Central memory CD4-positive, alpha-beta T cell (primary cell): ENCODE results near the gene TMEM44.

Experiments
- DNase-seq: peaks from one replicate; pipeline ENCODE4 v3.0.0; 2022

Gene TMEM44

DNA sequence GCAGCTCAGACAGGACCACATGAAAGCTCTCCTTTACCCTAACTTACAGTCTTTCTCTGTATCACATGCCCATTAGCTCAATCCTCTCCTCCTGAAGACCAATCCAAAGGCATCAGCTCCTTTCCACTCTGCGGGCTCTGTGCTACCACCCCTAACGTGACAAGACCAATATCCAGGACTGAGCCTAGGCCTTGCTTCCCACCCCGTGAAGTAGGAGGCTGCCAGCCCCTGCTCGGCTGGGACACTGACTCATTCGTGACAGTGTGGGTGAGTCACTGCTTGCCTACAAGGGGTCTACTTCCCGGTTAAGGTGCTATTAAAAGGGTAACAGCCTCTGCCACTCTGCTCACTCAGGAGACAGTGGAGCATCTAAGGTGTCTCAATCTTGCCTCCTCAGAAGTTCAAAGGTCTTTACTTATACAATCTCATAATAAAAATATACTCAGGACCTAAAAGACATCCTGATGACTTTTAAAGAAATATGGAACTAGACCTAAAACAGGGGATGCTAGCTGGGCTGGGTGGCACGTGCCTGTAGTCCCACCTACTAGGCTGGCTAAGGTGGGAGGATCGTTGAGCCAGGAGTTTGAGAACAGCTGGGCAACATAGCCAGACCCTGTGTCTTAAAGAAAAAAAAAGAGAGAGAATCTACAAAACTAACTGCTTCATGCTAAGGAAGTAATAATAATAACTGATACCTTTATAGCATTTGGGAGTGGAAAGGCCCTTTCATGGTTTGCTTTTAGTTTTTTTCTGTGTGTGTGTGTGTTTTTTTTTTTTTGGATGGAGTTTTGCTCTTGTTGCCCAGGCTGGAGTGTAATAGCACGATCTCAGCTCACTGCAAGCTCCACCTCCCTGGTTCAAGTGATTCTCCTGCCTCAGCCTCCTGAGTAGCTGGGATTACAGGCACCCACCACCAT is 55.0 kb downstream of the TMEM44 start:
- no peak for DNase-seq

GRCh38 chr3:194575484-194576210 is 57.6 kb downstream of the TMEM44 start:
- DNase-seq: no peak

GRCh38 chr3:194574639-194575483 is 58.4 kb downstream of the TMEM44 start:
- no peak for DNase-seq

- DNase-seq: peak; percentile 24
These were observed 59.4 kb downstream of the TMEM44 start for GRCh38 chr3:194573680-194574437.

DNA sequence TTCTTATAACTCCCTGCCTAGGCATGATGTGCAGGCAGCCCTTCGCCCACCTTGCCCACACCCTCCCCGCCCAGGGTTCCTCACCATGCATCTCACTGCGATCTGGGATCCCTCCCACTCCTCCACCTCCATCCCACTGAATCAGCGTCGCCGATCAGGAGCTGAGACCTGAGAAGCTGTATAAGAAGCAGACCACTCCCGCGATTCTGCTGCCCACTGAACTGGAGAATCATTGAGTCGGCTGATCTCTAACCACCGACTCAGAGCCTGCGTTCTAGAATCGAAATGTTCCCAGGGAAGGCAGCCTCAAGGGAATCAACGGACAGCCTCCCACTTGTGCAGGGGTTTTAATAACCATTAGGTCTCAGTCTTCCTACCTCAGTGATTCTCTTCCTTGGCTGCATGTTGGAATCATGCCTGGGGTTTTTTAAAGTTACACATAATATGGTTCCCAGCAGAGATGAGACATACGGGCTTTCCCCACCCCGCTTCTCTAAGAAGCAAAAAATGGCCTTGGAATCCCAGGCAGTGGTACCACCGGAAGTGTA is 60.2 kb downstream of the TMEM44 start:
- DNase-seq: no peak

DNA sequence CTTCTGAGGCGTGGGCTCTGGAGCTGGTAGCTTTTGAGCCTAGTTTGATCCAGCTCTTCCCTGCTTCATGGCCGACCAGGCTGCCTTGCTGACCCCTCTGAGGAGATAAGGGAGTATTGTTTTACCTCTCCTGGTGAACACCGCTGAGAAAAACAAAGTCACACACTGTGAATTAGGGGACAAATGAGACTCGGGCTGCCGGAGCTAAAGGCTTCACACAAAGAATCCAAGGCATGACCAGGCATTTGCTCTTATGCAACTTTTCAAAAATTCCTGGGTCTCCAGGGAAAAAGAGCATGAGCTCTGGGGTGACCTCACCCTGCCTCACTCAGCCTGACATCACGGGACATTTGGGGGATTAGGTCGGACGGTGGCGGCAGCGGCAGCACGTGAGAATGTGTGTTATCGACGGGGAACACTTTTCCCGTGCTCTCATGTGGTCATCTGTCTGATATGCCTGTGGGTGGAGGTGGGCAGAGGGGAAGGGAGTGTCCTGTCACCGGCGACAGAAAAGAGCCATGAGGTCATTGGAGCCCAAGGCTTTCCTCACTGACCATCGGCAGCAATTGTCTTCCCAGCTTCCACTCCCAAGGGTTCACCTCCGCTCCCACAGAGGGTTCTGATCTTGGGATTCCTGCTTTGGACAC is 61.0 kb downstream of the TMEM44 start:
- no peak for DNase-seq

DNA sequence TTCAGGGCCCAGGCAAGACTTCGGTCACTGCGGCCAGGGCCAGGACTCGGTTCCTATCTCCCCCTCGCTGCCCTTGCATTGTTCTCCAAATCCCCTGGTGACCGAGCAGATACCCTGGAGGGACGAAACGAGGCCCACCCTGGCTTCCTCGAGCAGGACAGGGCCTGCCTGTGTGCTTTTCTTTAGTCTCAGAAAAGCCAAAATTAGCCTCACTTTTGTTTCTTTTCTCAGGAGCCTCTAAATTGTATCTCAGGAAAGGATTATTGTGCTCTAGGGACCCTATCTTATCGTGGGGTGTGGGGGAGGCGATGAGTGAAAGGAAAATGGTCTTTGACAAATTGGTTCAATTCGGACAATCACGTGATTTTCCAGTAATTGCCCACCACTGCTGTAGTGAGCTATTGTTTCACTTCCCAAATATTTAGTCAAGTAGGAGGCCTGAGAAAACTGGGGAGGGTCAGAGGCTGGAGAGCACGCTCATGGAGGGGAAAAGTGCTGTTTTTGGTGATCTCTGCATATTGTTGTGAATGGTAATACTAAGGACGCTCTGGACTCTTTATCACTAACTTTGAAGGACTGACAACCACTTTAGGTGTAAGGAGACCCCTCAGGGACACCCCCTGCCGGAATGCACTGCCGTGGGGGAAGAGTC is 61.6 kb downstream of the TMEM44 start:
- DNase-seq: no peak

- no peak for DNase-seq
These were observed 62.3 kb downstream of the TMEM44 start for GRCh38 chr3:194570898-194571297.

- no peak for DNase-seq
These were observed 63.0 kb downstream of the TMEM44 start for GRCh38 chr3:194570235-194570634.

- DNase-seq: no peak
These were observed 64.0 kb downstream of the TMEM44 start for GRCh38 chr3:194569252-194569651.

- DNase-seq: no peak
These were observed 67.5 kb downstream of the TMEM44 start for GRCh38 chr3:194565597-194566190.

GRCh38 chr3:194562986-194563385 is 70.2 kb downstream of the TMEM44 start:
- DNase-seq: no peak

- DNase-seq: no peak
These were observed 71.8 kb downstream of the TMEM44 start for GRCh38 chr3:194561306-194561974.

DNA sequence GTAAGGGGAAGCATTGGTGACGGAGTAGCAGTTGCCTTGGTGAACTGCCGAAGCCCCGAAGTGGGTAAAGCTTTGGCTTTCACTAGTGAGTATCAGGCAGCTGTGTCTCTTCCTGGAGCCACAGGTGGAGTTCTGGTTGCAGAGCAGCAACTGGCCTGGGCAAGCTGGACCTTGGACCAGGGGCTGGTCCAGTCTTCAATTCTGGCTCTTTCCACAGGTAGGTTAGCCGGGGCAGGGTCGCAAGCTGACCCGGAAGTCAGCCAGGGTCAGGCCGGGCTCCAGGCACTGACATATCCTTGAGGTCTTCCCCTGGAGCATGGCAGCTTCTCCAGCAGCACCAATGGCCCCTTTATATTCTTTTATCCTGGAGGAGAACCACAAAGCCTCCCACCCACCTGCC is 73.2 kb downstream of the TMEM44 start:
- DNase-seq: no peak

- DNase-seq: no peak
These were observed 73.7 kb downstream of the TMEM44 start for GRCh38 chr3:194559530-194559929.

GRCh38 chr3:194556086-194557056 is 76.8 kb downstream of the TMEM44 start:
- no peak for DNase-seq

- DNase-seq: no peak
These were observed 77.8 kb downstream of the TMEM44 start for GRCh38 chr3:194555175-194556062.
